OCI-M2 (cell line): ENCODE data around the gene HNRNPDL.
"Not testable (repeated sequence)": the region's sequence is repeated elsewhere in the genome, so short reads cannot be mapped to it uniquely, and the experiment has no call there.

Source experiments
- DNase-seq: peaks from one replicate; lab custom pipeline; 2025; ENCODE audit not compliant: unreplicated experiment; lab: John Stamatoyannopoulos, UW

Gene HNRNPDL

GRCh38 chr4:82430193-82430963 lies at the start of gene HNRNPDL, which contains the start of gene ENOPH1:
HNRNPDL (minus strand) TSS chr4:82430462; CDS start chr4:82429690, 772 bp downstream.
ENOPH1 (plus strand) TSS chr4:82430590; CDS start chr4:82430830, 240 bp downstream.
- peak; percentile 62 for DNase-seq

GRCh38 chr4:82479562-82479961 lies 49.3 kb upstream of the HNRNPDL start:
- no peak for DNase-seq

- not testable (repeated sequence) for DNase-seq
Measured at GRCh38 chr4:82477469-82477868, 47.2 kb upstream of the HNRNPDL start.

- DNase-seq: not testable (repeated sequence)
Measured at GRCh38 chr4:82475931-82476330, 45.7 kb upstream of the HNRNPDL start.

- no peak for DNase-seq
Measured at GRCh38 chr4:82473621-82474164, 43.4 kb upstream of the HNRNPDL start.

GRCh38 chr4:82473080-82473479 lies 42.8 kb upstream of the HNRNPDL start:
- not testable (repeated sequence) for DNase-seq

GRCh38 chr4:82469791-82470345 lies 39.6 kb upstream of the HNRNPDL start:
- DNase-seq: no peak

- no peak for DNase-seq
Measured at GRCh38 chr4:82467471-82467870, 37.2 kb upstream of the HNRNPDL start.

GRCh38 chr4:82463221-82463620 lies 33.0 kb upstream of the HNRNPDL start:
- no peak for DNase-seq

GRCh38 chr4:82462415-82462831 lies 32.2 kb upstream of the HNRNPDL start:
- DNase-seq: no peak

GRCh38 chr4:82461710-82462109 lies 31.4 kb upstream of the HNRNPDL start:
- DNase-seq: no peak

- no peak for DNase-seq
Measured at GRCh38 chr4:82458729-82459128, 28.5 kb upstream of the HNRNPDL start.

GRCh38 chr4:82457266-82457665 lies 27.0 kb upstream of the HNRNPDL start:
- no peak for DNase-seq

GRCh38 chr4:82452026-82452425 lies 21.8 kb upstream of the HNRNPDL start:
- DNase-seq: no peak

GRCh38 chr4:82450966-82451755 lies 20.9 kb upstream of the HNRNPDL start:
- DNase-seq: no peak

GRCh38 chr4:82447886-82448285 lies 17.6 kb upstream of the HNRNPDL start:
- no peak for DNase-seq

GRCh38 chr4:82439088-82439487 lies 8.8 kb upstream of the HNRNPDL start:
- DNase-seq: no peak

- no peak for DNase-seq
Measured at GRCh38 chr4:82437285-82438005, 7.2 kb upstream of the HNRNPDL start.

GRCh38 chr4:82436780-82437179 lies 6.5 kb upstream of the HNRNPDL start:
- DNase-seq: no peak

GRCh38 chr4:82436130-82436529 lies 5.9 kb upstream of the HNRNPDL start:
- no peak for DNase-seq

- no peak for DNase-seq
Measured at GRCh38 chr4:82434949-82435348, 4.7 kb upstream of the HNRNPDL start.
